GM23338 (cell line): Measurements from ENCODE around the gene ZNRF2. TPM values are rescaled to one million over a fixed set of nuclear protein-coding genes. Genes with fewer than 3 reads are reported as not detected.
A peak's percentile ranks its signal among the peaks of the same experiment; 100 is the strongest.

Source experiments
- ATAC-seq: fragments of 200-7000 bp; cut with Tn5 transposase; 3 replicates; pipeline ENCODE4 v1.9.1; 2020
- DNase-seq: peaks from one replicate; pipeline ENCODE4 v3.0.0-alpha.2; 2015; ENCODE audit warnings: low spot score
- H2AFZ ChIP-seq: fragments of 200-600 bp; sonication (generic); 2 replicates; pipeline ENCODE4 v1.8.0; 2016; ENCODE audit warnings: antibody characterized with exemption, mild to moderate bottlenecking, moderate library complexity
- H3F3A ChIP-seq: fragments of 200-600 bp; sonication (generic); replicated peaks from 2 replicates; pipeline ENCODE4 v1.8.0; 2017; ENCODE audit warnings: antibody characterized with exemption, mixed run types, low read depth
- H3K27ac ChIP-seq: fragments of 200-600 bp; sonication (generic); 2 replicates; pipeline ENCODE4 v1.6.1; 2016; ENCODE audit warnings: low read depth
- H3K27me3 ChIP-seq: fragments of 200-600 bp; sonication (generic); 2 replicates; pipeline ENCODE4 v1.8.0; 2016; ENCODE audit warnings: mild to moderate bottlenecking, mixed run types, moderate library complexity; ENCODE audit not compliant: insufficient read depth
- H3K36me3 ChIP-seq: fragments of 200-600 bp; sonication (generic); 2 replicates; pipeline ENCODE4 v1.8.0; 2016; ENCODE audit warnings: mild to moderate bottlenecking; ENCODE audit not compliant: insufficient read depth
- H3K4me1 ChIP-seq: fragments of 200-600 bp; sonication (generic); 2 replicates; pipeline ENCODE4 v1.8.0; 2016; ENCODE audit warnings: mild to moderate bottlenecking, moderate library complexity; ENCODE audit not compliant: insufficient read depth
- H3K4me2 ChIP-seq: fragments of 200-600 bp; sonication (generic); 2 replicates; pipeline ENCODE4 v1.7.1; 2017; ENCODE audit warnings: mixed run types
- H3K4me3 ChIP-seq: fragments of 200-600 bp; sonication (generic); 2 replicates; pipeline ENCODE4 v1.6.1; 2016; ENCODE audit warnings: mixed run types
- H3K79me2 ChIP-seq: fragments of 200-600 bp; sonication (generic); replicated peaks from 2 replicates; pipeline ENCODE4 v1.8.0; 2017; ENCODE audit warnings: mild to moderate bottlenecking; ENCODE audit not compliant: insufficient read depth
- H3K9me2 ChIP-seq: fragments of 200-600 bp; sonication (generic); 2 replicates; pipeline ENCODE4 v1.8.0; 2017; ENCODE audit not compliant: insufficient read depth
- H4K20me1 ChIP-seq: fragments of 200-600 bp; sonication (generic); replicated peaks from 2 replicates; pipeline ENCODE4 v1.8.0; 2017; ENCODE audit warnings: mild to moderate bottlenecking; ENCODE audit not compliant: insufficient read depth
- H3K27ac Mint-ChIP-seq: 2 replicates; pipeline ENCODE4 v1.8.0; 2020; ENCODE audit warnings: inconsistent platforms, mild to moderate bottlenecking, moderate library complexity, mixed read lengths
- H3K27me3 Mint-ChIP-seq: 3 replicates; pipeline ENCODE4 v1.8.0; 2022; ENCODE audit warnings: low read depth, mild to moderate bottlenecking, moderate library complexity, mixed read lengths, inconsistent platforms; ENCODE audit not compliant: insufficient read depth, poor library complexity
- H3K36me3 Mint-ChIP-seq: 3 replicates; pipeline ENCODE4 v1.8.0; 2021; ENCODE audit warnings: low read depth, mild to moderate bottlenecking, inconsistent platforms, moderate library complexity, mixed read lengths
- H3K4me1 Mint-ChIP-seq: 3 replicates; pipeline ENCODE4 v1.8.0; 2020; ENCODE audit warnings: mild to moderate bottlenecking, inconsistent platforms, mixed read lengths
- H3K4me3 Mint-ChIP-seq: 3 replicates; pipeline ENCODE4 v1.8.0; 2021; ENCODE audit warnings: moderate library complexity, mild to moderate bottlenecking, inconsistent platforms, mixed read lengths
- H3K9me3 Mint-ChIP-seq: 3 replicates; pipeline ENCODE4 v1.8.0; 2020; ENCODE audit warnings: moderate library complexity, mild to moderate bottlenecking, inconsistent platforms, mixed read lengths
- CREB1 ChIP-seq: fragments of 250-450 bp; sonication (Bioruptor Pico); IDR thresholded peaks from 2 replicates; pipeline ENCODE4 v1.5.0; 2020; ENCODE audit warnings: low read depth, mild to moderate bottlenecking, moderate library complexity
- EZH2 ChIP-seq: fragments of 200-600 bp; sonication (generic); IDR thresholded peaks from one replicate; pipeline ENCODE4 v1.8.0; 2017; ENCODE audit warnings: antibody characterized with exemption, mild to moderate bottlenecking, low read depth; ENCODE audit not compliant: unreplicated experiment
- EZH2phosphoT487 ChIP-seq: fragments of 200-600 bp; sonication (generic); IDR thresholded peaks from one replicate; pipeline ENCODE4 v1.8.1; 2018; ENCODE audit warnings: antibody characterized with exemption; ENCODE audit not compliant: unreplicated experiment
- JUNB ChIP-seq: IDR thresholded peaks from one replicate; pipeline ENCODE4 v1.6.1; 2016; ENCODE audit warnings: antibody characterized with exemption; ENCODE audit not compliant: unreplicated experiment
- NANOG ChIP-seq: IDR thresholded peaks from 2 replicates; pipeline ENCODE4 v1.6.1; 2016; ENCODE audit warnings: antibody characterized with exemption, borderline replicate concordance
- POLR2AphosphoS5 ChIP-seq: IDR thresholded peaks from 2 replicates; pipeline ENCODE4 v1.6.1; 2016; ENCODE audit warnings: antibody characterized with exemption, low read depth
- STAT1 ChIP-seq: IDR thresholded peaks from one replicate; pipeline ENCODE4 v1.6.1; 2016; ENCODE audit warnings: antibody characterized with exemption; ENCODE audit not compliant: unreplicated experiment
- ZNF114 ChIP-seq: fragments of 250-450 bp; sonication (Bioruptor Pico); IDR thresholded peaks from 2 replicates; pipeline ENCODE4 v1.5.0; 2020; ENCODE audit warnings: mild to moderate bottlenecking, moderate library complexity
- ZNF331 ChIP-seq: fragments of 250-450 bp; sonication (Bioruptor Pico); IDR thresholded peaks from 2 replicates; pipeline ENCODE4 v1.5.0; 2020; ENCODE audit warnings: low read depth, mild to moderate bottlenecking, moderate library complexity
- polyA plus RNA-seq: library from polyadenylated mRNA; unstranded; fragments of >200 nt; fragmentation: Nextera tagmentation; extraction: Ambion mirVana; gene quantifications from 2 replicates; pipeline ENCODE4 v1.2.1, GENCODE V29; 2016
- total RNA-seq: library from RNA; depleted of rRNA; stranded (reverse); fragments of >200 nt; shearing (Covaris generic); gene quantifications from 2 replicates; pipeline ENCODE4 v1.2.3, GENCODE V29; 2014
- TF ChIP-seq, protein P1 (sequence below): fragments of 250-450 bp; sonication (Bioruptor Pico); IDR thresholded peaks from 2 replicates; pipeline ENCODE4 v1.5.0; 2020; ENCODE audit warnings: mild to moderate bottlenecking, moderate library complexity

ZNRF2 gene
- total and polyA plus RNA-seq, 2 experiments from 2014 or later = 6.0 to 34.7 TPM

DNA sequence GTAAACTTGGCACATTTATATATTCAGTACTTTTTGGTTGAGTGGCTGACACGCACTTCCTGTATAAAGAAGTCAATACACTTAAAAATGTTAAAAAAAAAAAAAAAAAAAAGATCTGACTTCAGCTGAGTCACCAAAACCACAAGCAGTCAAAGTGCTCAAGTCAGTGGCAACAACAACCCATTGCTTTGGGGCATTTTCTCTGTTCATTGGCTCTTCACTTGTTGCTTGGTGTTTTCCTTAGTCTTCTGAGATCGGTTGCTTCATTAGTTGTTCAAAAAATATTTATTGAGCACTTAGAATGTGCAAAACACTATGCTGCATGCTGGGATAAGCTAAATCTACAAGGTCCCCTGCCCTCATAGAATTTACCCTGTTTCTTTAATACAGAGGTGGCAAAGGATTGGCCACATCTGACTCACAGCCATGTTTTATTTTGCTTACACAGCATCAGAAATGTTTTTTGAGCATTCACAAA is 63.7 kb downstream of the ZNRF2 start:
- Histone ChIP-seq H3K9me2 (no peaks in the 10 kb centered on the region), H3K79me2 (peaks cover 92% of the 10 kb centered on the region), H3K4me3 (no peak overlapping the region), H3K4me2 (peak overlapping the region; percentile 24; the same call in 1 of the 2 replicates), H3F3A (no peaks in the 10 kb centered on the region), H3K36me3 (no peaks in the 10 kb centered on the region), H3K27me3 (no peaks in the 10 kb centered on the region), H3K27ac (peak overlapping the region; percentile 70), H3K4me1 (peaks cover 31% of the 10 kb centered on the region), H4K20me1 (no peaks in the 10 kb centered on the region), H2AFZ (no peak overlapping the region)
- TF ChIP-seq NANOG = no peak
- TF ChIP-seq JUNB = no peak
- no peak for TF ChIP-seq POLR2AphosphoS5
- H3K9me3 Mint-ChIP-seq = no peaks in the 10 kb centered on the region
- DNase-seq = peak; percentile 40
- peaks cover 69% of the 10 kb centered on the region for H3K4me1 Mint-ChIP-seq
- no peak overlapping the region for H3K4me3 Mint-ChIP-seq
- H3K27me3 Mint-ChIP-seq = no peaks in the 10 kb centered on the region
- peak; percentile 59 for ATAC-seq
- peak overlapping the region; percentile 89 for H3K27ac Mint-ChIP-seq
- H3K36me3 Mint-ChIP-seq = no peaks in the 10 kb centered on the region

- no peaks in the 10 kb centered on the region for H3K36me3 ChIP-seq
- peak; percentile 39 for ATAC-seq
- peaks cover 42% of the 10 kb centered on the region for H3K4me1 ChIP-seq
- H3K4me3 ChIP-seq = no peak overlapping the region
- H3K4me2 ChIP-seq = peak overlapping the region; percentile 24
- no peaks in the 10 kb centered on the region for H4K20me1 ChIP-seq
- Mint-ChIP-seq H3K9me3 (no peaks in the 10 kb centered on the region), H3K4me3 (no peak overlapping the region), H3K27ac (peak overlapping the region; percentile 11; the same call in 1 of the 2 replicates), H3K4me1 (peaks cover 80% of the 10 kb centered on the region), H3K36me3 (no peaks in the 10 kb centered on the region), H3K27me3 (no peaks in the 10 kb centered on the region)
- H3K79me2 ChIP-seq = peaks cover 87% of the 10 kb centered on the region
- H3F3A ChIP-seq = no peaks in the 10 kb centered on the region
- H2AFZ ChIP-seq = no peak overlapping the region
- TF ChIP-seq, protein P1, sequence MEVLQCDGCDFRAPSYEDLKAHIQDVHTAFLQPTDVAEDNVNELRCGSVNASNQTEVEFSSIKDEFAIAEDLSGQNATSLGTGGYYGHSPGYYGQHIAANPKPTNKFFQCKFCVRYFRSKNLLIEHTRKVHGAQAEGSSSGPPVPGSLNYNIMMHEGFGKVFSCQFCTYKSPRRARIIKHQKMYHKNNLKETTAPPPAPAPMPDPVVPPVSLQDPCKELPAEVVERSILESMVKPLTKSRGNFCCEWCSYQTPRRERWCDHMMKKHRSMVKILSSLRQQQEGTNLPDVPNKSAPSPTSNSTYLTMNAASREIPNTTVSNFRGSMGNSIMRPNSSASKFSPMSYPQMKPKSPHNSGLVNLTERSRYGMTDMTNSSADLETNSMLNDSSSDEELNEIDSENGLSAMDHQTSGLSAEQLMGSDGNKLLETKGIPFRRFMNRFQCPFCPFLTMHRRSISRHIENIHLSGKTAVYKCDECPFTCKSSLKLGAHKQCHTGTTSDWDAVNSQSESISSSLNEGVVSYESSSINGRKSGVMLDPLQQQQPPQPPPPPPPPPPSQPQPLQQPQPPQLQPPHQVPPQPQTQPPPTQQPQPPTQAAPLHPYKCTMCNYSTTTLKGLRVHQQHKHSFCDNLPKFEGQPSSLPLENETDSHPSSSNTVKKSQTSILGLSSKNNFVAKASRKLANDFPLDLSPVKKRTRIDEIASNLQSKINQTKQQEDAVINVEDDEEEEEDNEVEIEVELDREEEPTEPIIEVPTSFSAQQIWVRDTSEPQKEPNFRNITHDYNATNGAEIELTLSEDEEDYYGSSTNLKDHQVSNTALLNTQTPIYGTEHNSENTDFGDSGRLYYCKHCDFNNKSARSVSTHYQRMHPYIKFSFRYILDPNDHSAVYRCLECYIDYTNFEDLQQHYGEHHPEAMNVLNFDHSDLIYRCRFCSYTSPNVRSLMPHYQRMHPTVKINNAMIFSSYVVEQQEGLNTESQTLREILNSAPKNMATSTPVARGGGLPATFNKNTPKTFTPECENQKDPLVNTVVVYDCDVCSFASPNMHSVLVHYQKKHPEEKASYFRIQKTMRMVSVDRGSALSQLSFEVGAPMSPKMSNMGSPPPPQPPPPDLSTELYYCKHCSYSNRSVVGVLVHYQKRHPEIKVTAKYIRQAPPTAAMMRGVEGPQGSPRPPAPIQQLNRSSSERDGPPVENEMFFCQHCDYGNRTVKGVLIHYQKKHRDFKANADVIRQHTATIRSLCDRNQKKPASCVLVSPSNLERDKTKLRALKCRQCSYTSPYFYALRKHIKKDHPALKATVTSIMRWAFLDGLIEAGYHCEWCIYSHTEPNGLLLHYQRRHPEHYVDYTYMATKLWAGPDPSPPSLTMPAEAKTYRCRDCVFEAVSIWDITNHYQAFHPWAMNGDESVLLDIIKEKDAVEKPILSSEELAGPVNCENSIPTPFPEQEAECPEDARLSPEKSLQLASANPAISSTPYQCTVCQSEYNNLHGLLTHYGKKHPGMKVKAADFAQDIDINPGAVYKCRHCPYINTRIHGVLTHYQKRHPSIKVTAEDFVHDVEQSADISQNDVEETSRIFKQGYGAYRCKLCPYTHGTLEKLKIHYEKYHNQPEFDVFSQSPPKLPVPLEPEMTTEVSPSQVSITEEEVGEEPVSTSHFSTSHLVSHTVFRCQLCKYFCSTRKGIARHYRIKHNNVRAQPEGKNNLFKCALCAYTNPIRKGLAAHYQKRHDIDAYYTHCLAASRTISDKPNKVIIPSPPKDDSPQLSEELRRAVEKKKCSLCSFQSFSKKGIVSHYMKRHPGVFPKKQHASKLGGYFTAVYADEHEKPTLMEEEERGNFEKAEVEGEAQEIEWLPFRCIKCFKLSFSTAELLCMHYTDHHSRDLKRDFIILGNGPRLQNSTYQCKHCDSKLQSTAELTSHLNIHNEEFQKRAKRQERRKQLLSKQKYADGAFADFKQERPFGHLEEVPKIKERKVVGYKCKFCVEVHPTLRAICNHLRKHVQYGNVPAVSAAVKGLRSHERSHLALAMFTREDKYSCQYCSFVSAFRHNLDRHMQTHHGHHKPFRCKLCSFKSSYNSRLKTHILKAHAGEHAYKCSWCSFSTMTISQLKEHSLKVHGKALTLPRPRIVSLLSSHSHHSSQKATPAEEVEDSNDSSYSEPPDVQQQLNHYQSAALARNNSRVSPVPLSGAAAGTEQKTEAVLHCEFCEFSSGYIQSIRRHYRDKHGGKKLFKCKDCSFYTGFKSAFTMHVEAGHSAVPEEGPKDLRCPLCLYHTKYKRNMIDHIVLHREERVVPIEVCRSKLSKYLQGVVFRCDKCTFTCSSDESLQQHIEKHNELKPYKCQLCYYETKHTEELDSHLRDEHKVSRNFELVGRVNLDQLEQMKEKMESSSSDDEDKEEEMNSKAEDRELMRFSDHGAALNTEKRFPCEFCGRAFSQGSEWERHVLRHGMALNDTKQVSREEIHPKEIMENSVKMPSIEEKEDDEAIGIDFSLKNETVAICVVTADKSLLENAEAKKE (CRISPR knock-in tag) = no peak
- no peak for TF ChIP-seq ZNF114 (CRISPR knock-in tag)
- no peak for TF ChIP-seq EZH2phosphoT487
- TF ChIP-seq JUNB = no peak
- TF ChIP-seq POLR2AphosphoS5 = no peak
- TF ChIP-seq STAT1 = no peak
- no peak for TF ChIP-seq NANOG
- TF ChIP-seq ZNF331 (CRISPR knock-in tag) = no peak
- TF ChIP-seq CREB1 (CRISPR knock-in tag) = no peak
- no peak for TF ChIP-seq EZH2
- H3K9me2 ChIP-seq = no peaks in the 10 kb centered on the region
- peak; percentile 35 for DNase-seq
- peak overlapping the region; percentile 70; the same call in 1 of the 2 replicates for H3K27ac ChIP-seq
- H3K27me3 ChIP-seq = no peaks in the 10 kb centered on the region
These were observed 64.8 kb downstream of the ZNRF2 start for GRCh38 chr7:30349170-30349569.
